ENCODE data around the gene OR2Y1.
"Not testable (repeated sequence)": the region's sequence is repeated elsewhere in the genome, so short reads cannot be mapped to it uniquely, and the experiment has no call there.

The OR2Y1 gene

DNA sequence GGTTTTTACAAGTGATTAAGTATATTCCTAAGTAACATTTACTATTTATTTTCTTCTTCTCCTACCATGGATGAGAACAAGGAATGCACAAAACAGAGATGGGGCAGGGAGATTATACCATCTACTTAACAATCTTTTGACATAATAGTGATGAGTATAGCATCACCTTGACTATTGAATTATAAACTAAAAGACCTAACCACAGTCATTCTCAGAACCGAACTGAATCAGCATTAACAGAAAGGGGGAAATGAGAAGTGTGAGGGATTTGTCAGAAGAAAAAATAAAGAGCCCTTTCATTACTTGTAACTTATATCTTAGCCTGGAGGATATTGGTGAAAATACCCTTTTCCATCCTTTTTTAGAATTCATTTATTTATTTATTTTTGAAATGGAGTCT is 21.9 kb downstream of the OR2Y1 start:
- DNase-seq (ENCODE audit: low spot score): no peak

DNA sequence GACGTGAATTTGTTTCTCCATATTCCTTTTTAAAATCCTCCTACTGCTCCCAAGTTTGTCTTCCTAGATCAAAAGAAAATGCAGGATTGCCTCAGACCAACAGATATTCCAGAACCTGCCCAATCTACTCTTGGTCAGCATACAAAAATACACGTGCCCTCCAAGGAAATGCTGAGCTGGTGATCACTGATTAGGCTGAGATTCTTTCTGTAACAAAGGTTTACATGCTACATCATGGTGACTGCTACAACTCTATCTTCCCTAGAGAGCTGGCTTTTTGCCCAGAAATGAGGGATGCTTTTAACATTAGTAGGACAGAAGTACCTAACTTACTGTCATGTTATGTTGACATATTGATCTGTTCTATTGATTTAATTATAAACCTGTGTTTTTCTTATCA is 35.5 kb downstream of the OR2Y1 start:
- Histone ChIP-seq H2BK120ac (ENCODE audit: low read depth, low read length) (no peak overlapping the region), H4K8ac (ENCODE audit: low read depth, low read length) (no peak overlapping the region), H2BK15ac (ENCODE audit: low read length) (no peak overlapping the region), H3K4me1 (ENCODE audit: control insufficient read depth in 2 of 2, insufficient read depth in 1 of 2, low read depth in 1 of 2, low read length in 2 of 2) (peaks cover 0 to 4% of the 10 kb centered on the region in 2 donors), H4K91ac (ENCODE audit: low read depth, low read length, poor library complexity) (no peak overlapping the region), H3K18ac (ENCODE audit: low read length) (no peak overlapping the region), H3K9me3 (replicated peaks in 1 of 2; ENCODE audit: control insufficient read depth in 2 of 2, insufficient read depth in 1 of 2, low read depth in 1 of 2, low read length in 2 of 2) (no peaks in the 10 kb centered on the region), H3K4me2 (ENCODE audit: insufficient read depth, low read length, poor library complexity, severe bottlenecking) (no peak overlapping the region), H2AK5ac (ENCODE audit: low read depth, low read length) (no peak overlapping the region), H2BK12ac (ENCODE audit: low read length) (no peak overlapping the region), H3K4ac (ENCODE audit: low read length) (no peak overlapping the region), H3K27ac (replicated peaks; ENCODE audit: low read length) (no peak overlapping the region), H3K14ac (ENCODE audit: low read length) (no peak overlapping the region), H3K36me3 (replicated peaks in 1 of 2; ENCODE audit: control insufficient read depth in 2 of 2, insufficient read depth in 2 of 2, low read length in 2 of 2) (no peaks in the 10 kb centered on the region), H3K4me3 (ENCODE audit: low read length in 2 of 2) (no peak overlapping the region), H3K23ac (ENCODE audit: low read depth, low read length, poor library complexity) (no peak overlapping the region), H2AFZ (ENCODE audit: low read length) (no peak overlapping the region), H3K9ac (ENCODE audit: low read depth, low read length, poor library complexity) (no peak overlapping the region), H2BK5ac (ENCODE audit: low read length) (no peak overlapping the region), H3K27me3 (ENCODE audit: control insufficient read depth in 3 of 3, insufficient read depth in 3 of 3, low read depth in 1 of 3, low read length in 3 of 3) (peaks cover 0 to 4% (median 0%) of the 10 kb centered on the region in 3 experiments), H3K79me1 (ENCODE audit: low read depth, low read length) (no peaks in the 10 kb centered on the region)
- DNase-seq (ENCODE audit: low spot score): no peak
- no CpG with 5 or more reads among the region's 2 CpGs for WGBS, 2 donors (ENCODE audit: extremely low coverage in 2 of 2, insufficient read length in 2 of 2, insufficient replicate concordance in 1 of 2)

More for the DNA sequence above, 21.9 kb downstream of the OR2Y1 start:
- no peak overlapping the region for H2BK15ac ChIP-seq (ENCODE audit: low read length)
- no peak overlapping the region for H3K14ac ChIP-seq (ENCODE audit: low read length)
- no peak overlapping the region for H3K4me3 ChIP-seq (ENCODE audit: low read length in 2 of 2)
- H3K23ac ChIP-seq (ENCODE audit: low read depth, low read length, poor library complexity): no peak overlapping the region
- no peak overlapping the region for H2BK120ac ChIP-seq (ENCODE audit: low read depth, low read length)
- no peaks in the 10 kb centered on the region for H3K79me1 ChIP-seq (ENCODE audit: low read depth, low read length)
- no peak overlapping the region for H4K8ac ChIP-seq (ENCODE audit: low read depth, low read length)
- no peak overlapping the region for H4K91ac ChIP-seq (ENCODE audit: low read depth, low read length, poor library complexity)
- H3K27ac ChIP-seq (replicated peaks; ENCODE audit: low read length): no peak overlapping the region
- H2AFZ ChIP-seq (ENCODE audit: low read length): no peak overlapping the region
- H3K4ac ChIP-seq (ENCODE audit: low read length): no peak overlapping the region
- no CpG with 5 or more reads among the region's 1 CpG for WGBS, 2 donors (ENCODE audit: extremely low coverage in 2 of 2, insufficient read length in 2 of 2, insufficient replicate concordance in 1 of 2)
- H3K27me3 ChIP-seq (ENCODE audit: control insufficient read depth in 3 of 3, insufficient read depth in 3 of 3, low read depth in 1 of 3, low read length in 3 of 3): peaks cover 0 to 2% (median 0%) of the 10 kb centered on the region in 3 experiments
- H3K9ac ChIP-seq (ENCODE audit: low read depth, low read length, poor library complexity): no peak overlapping the region
- no peaks in the 10 kb centered on the region for H3K9me3 ChIP-seq (replicated peaks in 1 of 2; ENCODE audit: control insufficient read depth in 2 of 2, insufficient read depth in 1 of 2, low read depth in 1 of 2, low read length in 2 of 2)
- H2AK5ac ChIP-seq (ENCODE audit: low read depth, low read length): no peak overlapping the region
- H3K4me1 ChIP-seq (ENCODE audit: control insufficient read depth in 2 of 2, insufficient read depth in 1 of 2, low read depth in 1 of 2, low read length in 2 of 2): no peaks in the 10 kb centered on the region
- H3K36me3 ChIP-seq (replicated peaks in 1 of 2; ENCODE audit: control insufficient read depth in 2 of 2, insufficient read depth in 2 of 2, low read length in 2 of 2): no peaks in the 10 kb centered on the region
- H3K18ac ChIP-seq (ENCODE audit: low read length): no peak overlapping the region
- H3K4me2 ChIP-seq (ENCODE audit: insufficient read depth, low read length, poor library complexity, severe bottlenecking): no peak overlapping the region
- H2BK12ac ChIP-seq (ENCODE audit: low read length): no peak overlapping the region
- H2BK5ac ChIP-seq (ENCODE audit: low read length): no peak overlapping the region

DNA sequence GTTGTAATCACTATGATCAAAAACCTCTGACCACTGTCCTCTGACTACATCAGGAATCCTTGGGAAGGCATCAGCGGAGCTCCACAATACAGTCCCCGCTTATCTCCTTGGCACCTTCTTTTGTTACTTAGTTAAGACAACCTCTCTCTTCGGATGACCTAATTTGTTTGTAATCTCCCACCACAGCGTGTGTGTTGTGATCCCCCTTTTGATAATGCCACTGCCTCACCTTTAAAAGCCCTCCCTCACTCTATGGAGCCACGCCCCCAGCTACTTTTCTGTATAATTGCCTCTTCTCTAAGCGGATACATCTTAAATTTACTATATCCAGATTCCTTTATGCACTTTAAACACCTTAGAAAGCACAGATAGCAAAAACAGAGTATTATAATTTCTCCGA is 35.9 kb downstream of the OR2Y1 start:
- Histone ChIP-seq H2AFZ (ENCODE audit: low read length) (no peak overlapping the region), H3K36me3 (replicated peaks in 1 of 2; ENCODE audit: control insufficient read depth in 2 of 2, insufficient read depth in 2 of 2, low read length in 2 of 2) (no peaks in the 10 kb centered on the region), H3K23ac (ENCODE audit: low read depth, low read length, poor library complexity) (no peak overlapping the region), H3K4me2 (ENCODE audit: insufficient read depth, low read length, poor library complexity, severe bottlenecking) (no peak overlapping the region), H3K79me1 (ENCODE audit: low read depth, low read length) (no peaks in the 10 kb centered on the region), H2BK120ac (ENCODE audit: low read depth, low read length) (no peak overlapping the region), H3K18ac (ENCODE audit: low read length) (no peak overlapping the region), H2BK15ac (ENCODE audit: low read length) (no peak overlapping the region), H2AK5ac (ENCODE audit: low read depth, low read length) (no peak overlapping the region), H2BK12ac (ENCODE audit: low read length) (no peak overlapping the region), H2BK5ac (ENCODE audit: low read length) (no peak overlapping the region), H3K4ac (ENCODE audit: low read length) (no peak overlapping the region), H4K91ac (ENCODE audit: low read depth, low read length, poor library complexity) (no peak overlapping the region), H3K4me1 (ENCODE audit: control insufficient read depth in 2 of 2, insufficient read depth in 1 of 2, low read depth in 1 of 2, low read length in 2 of 2) (peaks cover 0 to 4% of the 10 kb centered on the region in 2 donors), H4K8ac (ENCODE audit: low read depth, low read length) (no peak overlapping the region), H3K4me3 (ENCODE audit: low read length in 2 of 2) (no peak overlapping the region), H3K9ac (ENCODE audit: low read depth, low read length, poor library complexity) (no peak overlapping the region), H3K27ac (replicated peaks; ENCODE audit: low read length) (no peak overlapping the region), H3K27me3 (ENCODE audit: control insufficient read depth in 3 of 3, insufficient read depth in 3 of 3, low read depth in 1 of 3, low read length in 3 of 3) (peaks cover 0 to 4% (median 0%) of the 10 kb centered on the region in 3 experiments), H3K9me3 (replicated peaks in 1 of 2; ENCODE audit: control insufficient read depth in 2 of 2, insufficient read depth in 1 of 2, low read depth in 1 of 2, low read length in 2 of 2) (no peaks in the 10 kb centered on the region), H3K14ac (ENCODE audit: low read length) (no peak overlapping the region)
- no CpG with 5 or more reads among the region's 7 CpGs for WGBS, 2 donors (ENCODE audit: extremely low coverage in 2 of 2, insufficient read length in 2 of 2, insufficient replicate concordance in 1 of 2)
- no peak for DNase-seq (ENCODE audit: low spot score)

DNA sequence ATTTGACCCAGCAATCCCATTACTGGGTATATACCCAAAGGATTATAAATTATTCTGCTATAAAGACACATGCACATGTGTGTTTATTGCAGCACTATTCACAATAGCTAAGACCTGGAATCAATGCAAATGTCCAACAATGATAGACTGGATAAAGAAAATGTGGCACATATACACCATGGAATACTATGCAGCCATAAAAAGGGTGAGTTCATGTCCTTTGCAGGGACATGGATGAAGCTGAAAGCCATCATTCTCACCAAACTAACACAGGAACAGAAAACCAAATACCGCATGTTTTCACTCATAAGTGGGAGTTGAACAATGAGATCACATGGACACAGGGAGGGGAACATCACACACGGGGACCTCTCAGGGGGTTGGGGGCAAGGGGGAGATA is 36.5 kb downstream of the OR2Y1 start:
- H3K4me2 ChIP-seq (ENCODE audit: insufficient read depth, low read length, poor library complexity, severe bottlenecking); H2AK5ac ChIP-seq (ENCODE audit: low read depth, low read length); H3K9ac ChIP-seq (ENCODE audit: low read depth, low read length, poor library complexity); H3K79me1 ChIP-seq (ENCODE audit: low read depth, low read length); H3K27me3 ChIP-seq (ENCODE audit: control insufficient read depth in 3 of 3, insufficient read depth in 3 of 3, low read depth in 1 of 3, low read length in 3 of 3); H3K4me3 ChIP-seq (ENCODE audit: low read length in 2 of 2); H3K23ac ChIP-seq (ENCODE audit: low read depth, low read length, poor library complexity); H2AFZ ChIP-seq (ENCODE audit: low read length); H3K4me1 ChIP-seq (ENCODE audit: control insufficient read depth in 2 of 2, insufficient read depth in 1 of 2, low read depth in 1 of 2, low read length in 2 of 2); DNase-seq (ENCODE audit: low spot score); H3K4ac ChIP-seq (ENCODE audit: low read length); H3K18ac ChIP-seq (ENCODE audit: low read length); H2BK120ac ChIP-seq (ENCODE audit: low read depth, low read length); H3K36me3 ChIP-seq (replicated peaks in 1 of 2; ENCODE audit: control insufficient read depth in 2 of 2, insufficient read depth in 2 of 2, low read length in 2 of 2); H2BK5ac ChIP-seq (ENCODE audit: low read length); H4K8ac ChIP-seq (ENCODE audit: low read depth, low read length); H4K91ac ChIP-seq (ENCODE audit: low read depth, low read length, poor library complexity); H3K27ac ChIP-seq (replicated peaks; ENCODE audit: low read length); H3K14ac ChIP-seq (ENCODE audit: low read length); H2BK15ac ChIP-seq (ENCODE audit: low read length); H2BK12ac ChIP-seq (ENCODE audit: low read length); H3K9me3 ChIP-seq (replicated peaks in 1 of 2; ENCODE audit: control insufficient read depth in 2 of 2, insufficient read depth in 1 of 2, low read depth in 1 of 2, low read length in 2 of 2): not testable (repeated sequence)
- WGBS, 2 donors (ENCODE audit: extremely low coverage in 2 of 2, insufficient read length in 2 of 2, insufficient replicate concordance in 1 of 2): no CpG with 5 or more reads among the region's 2 CpGs
